Fibroblast of lung (primary cell): ENCODE data around the gene CSKMT. TPM values are rescaled to one million over a fixed set of nuclear protein-coding genes. Genes with fewer than 3 reads are reported as not detected.

Experiments used
- DNase-seq, 2 donors: peaks; one replicate each; pipeline versions ENCODE4 v3.0.0 to v3.0.0-alpha.2; 2010; ENCODE audit warnings: low read depth in 2 of 2
- H2AFZ ChIP-seq: 2 replicates; pipeline ENCODE4 v1.5.1; 2012; ENCODE audit warnings: low read length, control low read depth, inconsistent platforms
- H3K27ac ChIP-seq: 2 replicates; pipeline ENCODE4 v1.5.1; 2011; ENCODE audit warnings: low read length, control low read depth; ENCODE audit not compliant: insufficient read depth
- H3K27me3 ChIP-seq: 2 replicates; pipeline ENCODE4 v1.5.1; 2011; ENCODE audit warnings: mild to moderate bottlenecking, low read length; ENCODE audit not compliant: control insufficient read depth, insufficient read depth
- H3K36me3 ChIP-seq: 2 replicates; pipeline ENCODE4 v1.5.1; 2011; ENCODE audit warnings: low read length; ENCODE audit not compliant: control insufficient read depth, insufficient read depth
- H3K4me1 ChIP-seq: 2 replicates; pipeline ENCODE4 v1.5.1; 2011; ENCODE audit warnings: low read length; ENCODE audit not compliant: control insufficient read depth, insufficient read depth; ENCODE audit errors: extremely low read depth
- H3K4me2 ChIP-seq: 2 replicates; pipeline ENCODE4 v1.5.1; 2011; ENCODE audit warnings: low read length, control low read depth; ENCODE audit not compliant: insufficient read depth; ENCODE audit errors: extremely low read depth
- H3K4me3 ChIP-seq, 4 experiments: fragments of 200-600 bp in 1 of 4; sonication (generic) in 1 of 4; replicated peaks in 1 of 4; 2 replicates each; pipeline ENCODE4 v1.5.1; 2011 to 2016; ENCODE audit warnings: low read length in 4 of 4, low read depth in 3 of 4, mild to moderate bottlenecking in 3 of 4, control low read depth in 2 of 4, inconsistent platforms in 1 of 4, mixed read lengths in 1 of 4; ENCODE audit not compliant: insufficient read depth in 1 of 4; ENCODE audit errors: control extremely low read depth in 1 of 4
- H3K79me2 ChIP-seq: 2 replicates; pipeline ENCODE4 v1.5.1; 2012; ENCODE audit warnings: mild to moderate bottlenecking, low read length, inconsistent platforms; ENCODE audit not compliant: control insufficient read depth, insufficient read depth
- H3K9ac ChIP-seq: 2 replicates; pipeline ENCODE4 v1.5.1; 2011; ENCODE audit warnings: mild to moderate bottlenecking, low read length, control low read depth; ENCODE audit not compliant: insufficient read depth
- H3K9me3 ChIP-seq: 2 replicates; pipeline ENCODE4 v1.5.1; 2012; ENCODE audit warnings: low read depth, low read length; ENCODE audit not compliant: control insufficient read depth, insufficient read depth
- H4K20me1 ChIP-seq: 2 replicates; pipeline ENCODE4 v1.5.1; 2011; ENCODE audit warnings: low read length; ENCODE audit not compliant: control insufficient read depth, insufficient read depth; ENCODE audit errors: extremely low read depth
- CTCF ChIP-seq, 2 donors: IDR thresholded peaks in 1 of 2; conservative IDR thresholded peaks in 1 of 2; 1 replicate in 1 of 2; 2 replicates in 1 of 2; pipeline ENCODE4 v1.5.1; 2011 to 2012; ENCODE audit warnings: low read length in 2 of 2, control low read depth in 1 of 2, inconsistent platforms in 1 of 2, low read depth in 1 of 2, mild to moderate bottlenecking in 1 of 2
- EZH2 ChIP-seq: IDR thresholded peaks from 2 replicates; pipeline ENCODE4 v1.5.1; 2012; ENCODE audit warnings: low read length, control low read depth, mild to moderate bottlenecking; ENCODE audit errors: missing control alignments
- polyA plus RNA-seq, 2 donors: library from polyadenylated mRNA; depleted of rRNA in 1 of 2; stranded (reverse) in 1 of 2; unstranded in 1 of 2; fragments of >200 nt; gene quantifications; 2 replicates each; pipeline ENCODE4 v1.2.1, GENCODE V29; 2011 to 2012; ENCODE audit warnings: missing spikeins in 1 of 2
- total RNA-seq: library from RNA; depleted of rRNA; stranded (reverse); fragments of >200 nt; gene quantifications from 2 replicates; pipeline ENCODE4 v1.2.1, GENCODE V29; 2014

The CSKMT gene
- total and polyA plus RNA-seq, 2 donors (not counting 1 experiment from before 2014, with no cell fraction given), result 2.9 to 8.4 TPM

GRCh38 chr11:62678770-62679696 is 13.9 kb downstream of the CSKMT start, which contains the start of gene UBXN1:
Gene UBXN1, minus strand, starts transcription at chr11:62679073. Its CDS starts 150 bp downstream, at chr11:62678923.
- Histone ChIP-seq H3K79me2 (peaks cover 13% of the 10 kb centered on the region), H3K4me3 (peak within 1 kb of the TSS; percentile 74 to 88 (median 82)), H3K4me1 (peaks cover 5% of the 10 kb centered on the region), H3K4me2 (peak within 1 kb of the TSS; percentile 99), H2AFZ (peak within 1 kb of the TSS; percentile 61), H4K20me1 (no peaks in the 10 kb centered on the region), H3K27me3 (no peaks in the 10 kb centered on the region), H3K27ac (peak within 1 kb of the TSS; percentile 88), H3K36me3 (peaks cover 7% of the 10 kb centered on the region), H3K9me3 (no peaks in the 10 kb centered on the region), H3K9ac (peak within 1 kb of the TSS; percentile 90)
- peak; percentile 89 for DNase-seq
- TF ChIP-seq CTCF (conservative IDR thresholded peaks at IDR 0.05 in 1 of 2, IDR thresholded peaks at IDR 0.05 in 1 of 2; ENCODE audit: low read depth in 1 of 2, low read length in 2 of 2) (no peak), EZH2 (no peak)

- no peaks in the 10 kb centered on the region for H3K9me3 ChIP-seq
- H4K20me1 ChIP-seq, result no peaks in the 10 kb centered on the region
- TF ChIP-seq CTCF (conservative IDR thresholded peaks at IDR 0.05 in 1 of 2, IDR thresholded peaks at IDR 0.05 in 1 of 2; ENCODE audit: low read depth in 1 of 2, low read length in 2 of 2) (peak; percentile 63 to 75), EZH2 (no peak)
- H3K27ac ChIP-seq, result peak overlapping the region; percentile 48
- H3K9ac ChIP-seq, result no peak overlapping the region
- H3K4me1 ChIP-seq, result peaks cover 5% of the 10 kb centered on the region
- H3K4me3 ChIP-seq, result no peak overlapping the region
- peaks cover 13% of the 10 kb centered on the region for H3K79me2 ChIP-seq
- H2AFZ ChIP-seq, result peak overlapping the region; percentile 38
- H3K4me2 ChIP-seq, result no peak overlapping the region
- peaks cover 7% of the 10 kb centered on the region for H3K36me3 ChIP-seq
- no peaks in the 10 kb centered on the region for H3K27me3 ChIP-seq
- DNase-seq, result peak; percentile 77 to 89
These were observed 15.7 kb downstream of the CSKMT start for GRCh38 chr11:62680825-62681240.

- H3K4me2 ChIP-seq, result no peak overlapping the region
- H3K27ac ChIP-seq, result no peak overlapping the region
- H3K9ac ChIP-seq, result no peak overlapping the region
- no peaks in the 10 kb centered on the region for H4K20me1 ChIP-seq
- no peak overlapping the region for H2AFZ ChIP-seq
- no peak for TF ChIP-seq CTCF (conservative IDR thresholded peaks at IDR 0.05 in 1 of 2, IDR thresholded peaks at IDR 0.05 in 1 of 2; ENCODE audit: low read depth in 1 of 2, low read length in 2 of 2)
- no peak for TF ChIP-seq EZH2
- no peaks in the 10 kb centered on the region for H3K27me3 ChIP-seq
- H3K4me3 ChIP-seq, result no peak overlapping the region
- peaks cover 11% of the 10 kb centered on the region for H3K79me2 ChIP-seq
- H3K36me3 ChIP-seq, result peaks cover under 1% of the 10 kb centered on the region
- H3K4me1 ChIP-seq, result peaks cover 5% of the 10 kb centered on the region
- no peaks in the 10 kb centered on the region for H3K9me3 ChIP-seq
- no peak for DNase-seq
These were observed 17.4 kb downstream of the CSKMT start for GRCh38 chr11:62682518-62682917.
